Stomach (tissue), 9 donors: ENCODE results near the gene FGF5. TPM values are rescaled to one million over a fixed set of nuclear protein-coding genes. Genes with fewer than 3 reads are reported as not detected.
A peak's percentile ranks its signal among the peaks of the same experiment; 100 is the strongest.

Source experiments
- DNase-seq, 2 donors: peaks; one replicate each; pipeline versions ENCODE4 v3.0.0 to v3.0.0-alpha.2; 2013 to 2019
- H3K27ac ChIP-seq, 5 donors: fragments of 200-600 bp in 4 of 5; sonication (generic) in 4 of 5; one replicate each; pipeline ENCODE4 v1.5.1; 2013 to 2019; ENCODE audit warnings: mild to moderate bottlenecking in 1 of 5, moderate library complexity in 1 of 5
- H3K27me3 ChIP-seq, 3 donors: fragments of 200-600 bp; sonication (generic); one replicate each; pipeline ENCODE4 v1.5.1; 2017 to 2019; ENCODE audit warnings: mixed run types in 1 of 3
- H3K36me3 ChIP-seq, 4 donors: fragments of 200-600 bp; sonication (generic); 1 replicate in 3 of 4; 2 replicates in 1 of 4; pipeline ENCODE4 v1.5.1; 2016 to 2019
- H3K4me1 ChIP-seq, 4 donors: fragments of 200-600 bp; sonication (generic); one replicate each; pipeline ENCODE4 v1.5.1; 2016 to 2019
- H3K4me3 ChIP-seq, 4 donors: fragments of 200-600 bp; sonication (generic) in 3 of 4; one replicate each; pipeline ENCODE4 v1.5.1; 2016 to 2019; ENCODE audit warnings: mild to moderate bottlenecking in 1 of 4
- H3K9me3 ChIP-seq, 4 donors: fragments of 200-600 bp; sonication (generic); one replicate each; pipeline ENCODE4 v1.5.1; 2016 to 2019
- EP300 ChIP-seq: sonication (generic); formaldehyde crosslinking; IDR thresholded peaks from one replicate; pipeline ENCODE4 v1.6.1; 2017; ENCODE audit warnings: antibody characterized with exemption
- POLR2A ChIP-seq, 4 donors: fragments of 450-650 bp; IDR thresholded peaks; one replicate each; pipeline ENCODE4 v1.6.1; 2016; ENCODE audit warnings: antibody characterized with exemption in 4 of 4, control low read depth in 2 of 4, mild to moderate bottlenecking in 1 of 4, moderate library complexity in 1 of 4
- POLR2AphosphoS5 ChIP-seq, 3 donors: sonication (generic); formaldehyde crosslinking; IDR thresholded peaks; one replicate each; pipeline ENCODE4 v1.6.1; 2016; ENCODE audit warnings: antibody characterized with exemption in 3 of 3
- WGBS, 5 donors: extraction: QIAGEN DNeasy Blood & Tissue Kit in 3 of 5; methylation state at CpG; one replicate each; pipeline versions ENCODE4 v1.1.5 to v1.1.7; 2013 to 2018; 5-methylcytosine and 5-hydroxymethylcytosine counted together
- intact Hi-C: fragments of 100-400 bp; cut with DNase I; formaldehyde crosslinking; loops from one replicate; pipeline ENCODE4 v1.15.1; 2023; ENCODE audit warnings: low total_unique reads
- polyA plus RNA-seq, 3 donors: library from polyadenylated mRNA; stranded (reverse); fragments of 200-250 nt; gene quantifications; one replicate each; pipeline ENCODE4 v1.2.3, GENCODE V29; 2013
- total RNA-seq, 5 donors: library from RNA; depleted of rRNA; stranded (reverse); fragments of >200 nt; gene quantifications; one replicate each; pipeline versions ENCODE4 v1.1.0 to v1.2.3, GENCODE V29; 2014 to 2016
- TF ChIP-seq, protein P1 (sequence below), 7 experiments: fragments of 450-650 bp in 4 of 7; fragments of 200-600 bp in 3 of 7; sonication (generic) in 3 of 7; IDR thresholded peaks; one replicate each; pipeline ENCODE4 v1.5.1; 2016 to 2019; ENCODE audit warnings: antibody characterized with exemption in 7 of 7, control low read depth in 2 of 7, mild to moderate bottlenecking in 1 of 7
- donor health status: healthy with polysubstance abuse.
- donor health status: Bipolar disorder and iron deficiency.
- donor health status: healthy.

Gene FGF5
- total and polyA plus RNA-seq, 8 donors: 0.18 TPM; not detected in 7

GRCh38 chr4:80322716-80323115, 56.3 kb downstream of the FGF5 start:
- TF ChIP-seq POLR2AphosphoS5 (IDR thresholded peaks at IDR 0.05) (no peak), POLR2A (IDR thresholded peaks at IDR 0.05) (no peak), EP300 (no peak)
- TF ChIP-seq, protein P1, sequence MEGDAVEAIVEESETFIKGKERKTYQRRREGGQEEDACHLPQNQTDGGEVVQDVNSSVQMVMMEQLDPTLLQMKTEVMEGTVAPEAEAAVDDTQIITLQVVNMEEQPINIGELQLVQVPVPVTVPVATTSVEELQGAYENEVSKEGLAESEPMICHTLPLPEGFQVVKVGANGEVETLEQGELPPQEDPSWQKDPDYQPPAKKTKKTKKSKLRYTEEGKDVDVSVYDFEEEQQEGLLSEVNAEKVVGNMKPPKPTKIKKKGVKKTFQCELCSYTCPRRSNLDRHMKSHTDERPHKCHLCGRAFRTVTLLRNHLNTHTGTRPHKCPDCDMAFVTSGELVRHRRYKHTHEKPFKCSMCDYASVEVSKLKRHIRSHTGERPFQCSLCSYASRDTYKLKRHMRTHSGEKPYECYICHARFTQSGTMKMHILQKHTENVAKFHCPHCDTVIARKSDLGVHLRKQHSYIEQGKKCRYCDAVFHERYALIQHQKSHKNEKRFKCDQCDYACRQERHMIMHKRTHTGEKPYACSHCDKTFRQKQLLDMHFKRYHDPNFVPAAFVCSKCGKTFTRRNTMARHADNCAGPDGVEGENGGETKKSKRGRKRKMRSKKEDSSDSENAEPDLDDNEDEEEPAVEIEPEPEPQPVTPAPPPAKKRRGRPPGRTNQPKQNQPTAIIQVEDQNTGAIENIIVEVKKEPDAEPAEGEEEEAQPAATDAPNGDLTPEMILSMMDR (IDR thresholded peaks at IDR 0.05): no peak
- no peaks in the 10 kb centered on the region for H3K27me3 ChIP-seq
- no peak overlapping the region for H3K4me3 ChIP-seq
- peak in 1 of 2 donors; percentile 39 for DNase-seq
- intact Hi-C loops: no loop called here
- H3K4me1 ChIP-seq: no peaks in the 10 kb centered on the region
- H3K27ac ChIP-seq: no peak overlapping the region
- no peaks in the 10 kb centered on the region for H3K9me3 ChIP-seq
- no peaks in the 10 kb centered on the region for H3K36me3 ChIP-seq

DNA sequence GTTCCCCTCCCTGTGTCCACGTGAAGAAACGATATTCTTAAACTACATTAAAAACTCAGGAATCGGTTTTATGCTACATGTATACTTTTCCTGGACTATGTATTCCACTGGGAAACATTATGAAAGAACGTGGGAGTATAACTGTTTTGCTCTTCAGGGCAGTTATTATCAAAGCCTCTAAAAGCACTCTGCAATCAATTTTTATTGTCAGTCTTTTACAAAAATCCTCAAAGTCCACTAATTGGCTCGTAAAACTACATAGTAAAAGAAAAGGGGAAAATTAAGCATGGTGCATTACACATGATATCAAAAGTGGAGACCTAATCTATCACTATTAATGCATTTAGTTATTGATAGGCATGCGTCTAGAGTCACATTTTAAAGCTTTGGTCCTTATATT, 57.7 kb downstream of the FGF5 start:
- 79 to 85% (median 83%) methylated on average over 6 of the region's 6 CpGs for WGBS, 5 donors
- DNase-seq: no peak
- Histone ChIP-seq H3K4me3 (no peak overlapping the region), H3K27me3 (no peaks in the 10 kb centered on the region), H3K9me3 (no peaks in the 10 kb centered on the region), H3K27ac (no peak overlapping the region), H3K4me1 (no peaks in the 10 kb centered on the region), H3K36me3 (no peaks in the 10 kb centered on the region)
- intact Hi-C loops: no loop called here
- TF ChIP-seq, protein P1 (IDR thresholded peaks at IDR 0.05): no peak
- TF ChIP-seq POLR2AphosphoS5 (IDR thresholded peaks at IDR 0.05) (no peak), POLR2A (IDR thresholded peaks at IDR 0.05) (no peak), EP300 (no peak)

DNA sequence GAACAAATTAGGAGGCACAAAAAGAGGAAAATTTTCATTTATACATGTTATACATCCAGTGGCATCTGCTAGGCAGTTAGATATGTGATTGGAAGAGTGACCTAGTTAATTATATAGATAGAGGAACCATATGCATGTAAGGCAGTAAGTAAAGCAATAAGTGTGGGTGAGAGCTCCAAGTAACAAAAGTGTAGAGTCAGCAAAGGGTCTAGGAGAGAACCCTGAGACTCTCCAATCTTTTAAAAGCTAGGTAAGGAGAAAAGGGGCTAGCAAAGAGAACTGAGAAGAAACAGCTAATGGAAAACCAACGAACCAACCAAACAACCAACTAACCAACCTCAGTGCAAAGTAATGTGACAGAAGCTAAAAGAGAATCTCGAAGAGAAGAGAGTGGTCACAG, 65.2 kb downstream of the FGF5 start:
- Histone ChIP-seq H3K27me3 (peaks cover 0 to 22% (median 14%) of the 10 kb centered on the region in 3 donors), H3K36me3 (no peaks in the 10 kb centered on the region), H3K27ac (no peak overlapping the region), H3K9me3 (no peaks in the 10 kb centered on the region), H3K4me3 (no peak overlapping the region), H3K4me1 (peaks cover 6 to 18% (median 16%) of the 10 kb centered on the region in 4 donors)
- no peak for DNase-seq
- no peak for TF ChIP-seq EP300
- no peak for TF ChIP-seq POLR2A (IDR thresholded peaks at IDR 0.05)
- TF ChIP-seq, protein P1 (IDR thresholded peaks at IDR 0.05): no peak
- no peak for TF ChIP-seq POLR2AphosphoS5 (IDR thresholded peaks at IDR 0.05)
- intact Hi-C loops: no loop called here
- 77 to 86% (median 79%) methylated on average over 2 of the region's 2 CpGs for WGBS, 5 donors

GRCh38 chr4:80333121-80333520, 66.7 kb downstream of the FGF5 start:
- TF ChIP-seq, protein P1 (IDR thresholded peaks at IDR 0.05): no peak
- TF ChIP-seq EP300 (no peak), POLR2A (IDR thresholded peaks at IDR 0.05) (no peak), POLR2AphosphoS5 (IDR thresholded peaks at IDR 0.05) (no peak)
- no peak overlapping the region for H3K4me3 ChIP-seq
- intact Hi-C loops: no loop called here
- DNase-seq: no peak
- no peaks in the 10 kb centered on the region for H3K9me3 ChIP-seq
- peaks cover 6 to 19% (median 17%) of the 10 kb centered on the region in 4 donors for H3K4me1 ChIP-seq
- H3K27me3 ChIP-seq: peaks cover 0 to 22% (median 14%) of the 10 kb centered on the region in 3 donors
- 59 to 65% (median 62%) methylated on average over 4 of the region's 4 CpGs for WGBS, 5 donors
- H3K36me3 ChIP-seq: no peaks in the 10 kb centered on the region
- no peak overlapping the region for H3K27ac ChIP-seq
